Measurements from ENCODE around the gene USP37.

GRCh38 chr2:218577482-218578220, 9.5 kb upstream of the USP37 start:
- no peak for TF ChIP-seq POLR2A (IDR thresholded peaks at IDR 0.05)
- TF ChIP-seq CTCF (IDR thresholded peaks at IDR 0.05) = no peak

Data from lower leg skin (tissue), 3 donors.